H4 (cell line): ENCODE data around the gene IFI27. TPM values are rescaled to one million over a fixed set of nuclear protein-coding genes. Genes with fewer than 3 reads are reported as not detected.
"Not testable (repeated sequence)": the region's sequence is repeated elsewhere in the genome, so short reads cannot be mapped to it uniquely, and the experiment has no call there.

Experiments
- DNase-seq: peaks from one replicate; pipeline ENCODE4 v3.0.0-alpha.2; 2015; ENCODE audit warnings: low spot score
- total RNA-seq: library from RNA; depleted of rRNA; stranded (reverse); fragments of >200 nt; shearing (Covaris generic); gene quantifications from 2 replicates; pipeline ENCODE4 v1.2.3, GENCODE V29; 2014; rRNA removed

The IFI27 gene
- 2,076 and 2,328 TPM in 2 replicates for total RNA-seq

DNA sequence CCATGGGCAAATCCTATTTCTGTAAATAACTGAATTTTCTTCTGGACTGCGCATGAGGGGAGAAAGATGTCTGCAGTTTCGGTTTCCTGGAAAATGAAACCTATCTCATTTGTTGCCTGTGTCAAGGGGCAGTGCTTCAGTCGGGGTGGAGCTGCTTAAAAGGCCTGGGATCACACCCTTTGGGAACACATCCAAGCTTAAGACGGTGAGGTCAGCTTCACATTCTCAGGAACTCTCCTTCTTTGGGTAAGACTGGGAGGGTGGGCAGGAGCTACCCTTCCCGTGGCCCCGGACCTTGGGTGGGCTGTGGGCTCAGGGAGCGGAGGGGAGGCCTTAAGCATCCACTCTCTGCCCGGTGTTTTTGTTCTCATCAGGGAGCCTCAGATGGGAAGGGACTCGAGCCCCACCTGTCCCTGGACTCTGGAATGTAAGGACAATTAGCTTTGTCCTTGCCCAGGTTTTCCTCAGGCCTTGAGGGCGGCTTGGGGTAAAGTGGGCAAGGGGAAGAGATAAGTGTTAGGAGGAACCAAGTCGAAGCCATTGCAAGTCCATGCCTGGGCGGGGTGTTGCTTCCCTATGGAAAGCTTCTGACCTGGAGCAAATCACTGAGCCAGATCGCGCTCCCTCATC, at the start of gene IFI27:
IFI27 (plus strand) TSS at position 185 of the 630 bp plus-strand sequence.
- DNase-seq: peak; percentile 96

DNA sequence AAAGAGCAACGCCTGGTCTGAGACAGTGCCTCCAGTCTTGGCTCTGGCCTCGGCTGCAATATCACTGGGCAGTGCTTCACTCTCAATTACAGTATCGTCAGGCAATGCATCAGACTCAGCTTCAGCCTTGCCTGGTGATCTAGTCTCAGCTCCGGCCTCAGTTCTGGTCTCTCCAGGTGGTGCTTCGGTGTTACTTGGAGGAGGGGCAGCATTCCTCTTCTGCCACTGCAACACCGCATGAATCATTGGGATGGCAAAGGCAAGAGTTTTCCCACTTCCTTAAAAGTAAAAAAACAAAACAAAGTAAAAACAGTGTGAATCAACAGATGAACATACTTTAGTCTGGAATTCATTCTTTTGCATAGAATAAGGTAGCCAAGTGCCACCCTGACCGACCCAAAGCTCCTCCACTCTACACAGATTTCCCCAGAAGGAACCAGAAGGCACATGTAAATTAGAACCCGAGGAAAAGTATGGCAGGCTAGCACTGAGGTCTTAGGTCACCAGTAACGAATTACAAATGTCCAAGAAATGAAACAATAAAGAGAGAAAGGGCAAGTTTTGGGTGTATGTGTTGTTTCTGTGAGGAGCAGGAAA, 48.1 kb upstream of the IFI27 start:
- no peak for DNase-seq

DNA sequence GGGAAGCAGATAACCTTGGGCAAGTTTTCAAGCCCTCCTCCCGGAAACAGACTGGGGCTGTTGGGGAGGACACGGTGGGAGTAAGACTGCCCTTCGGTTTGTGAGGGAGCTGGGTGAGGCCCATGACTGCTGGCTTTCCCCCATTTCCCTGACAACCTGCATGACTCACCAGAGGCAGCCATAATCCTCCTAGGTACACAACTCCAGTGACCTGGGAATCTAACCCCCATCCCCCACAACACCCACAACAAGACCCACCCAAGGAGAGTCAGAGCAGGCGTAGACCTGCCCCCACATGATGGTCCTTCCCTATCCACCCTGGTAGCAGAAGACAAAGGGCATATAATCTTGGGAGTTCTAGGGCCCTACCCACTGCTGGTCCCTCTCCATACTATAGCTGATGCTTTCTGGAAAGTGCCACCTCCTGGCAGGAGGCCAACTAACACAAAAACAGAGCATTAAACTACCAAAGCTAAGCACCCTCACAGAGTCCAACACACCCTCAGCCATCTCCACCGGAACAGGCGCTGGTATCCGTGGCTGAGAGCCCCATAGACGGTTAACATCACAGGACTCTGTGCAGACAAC, 44.4 kb upstream of the IFI27 start:
- no peak for DNase-seq

GRCh38 chr14:94072076-94072475, 38.5 kb upstream of the IFI27 start:
- not testable (repeated sequence) for DNase-seq

- DNase-seq: no peak
Observed at GRCh38 chr14:94074534-94074933, 36.0 kb upstream of the IFI27 start.

DNA sequence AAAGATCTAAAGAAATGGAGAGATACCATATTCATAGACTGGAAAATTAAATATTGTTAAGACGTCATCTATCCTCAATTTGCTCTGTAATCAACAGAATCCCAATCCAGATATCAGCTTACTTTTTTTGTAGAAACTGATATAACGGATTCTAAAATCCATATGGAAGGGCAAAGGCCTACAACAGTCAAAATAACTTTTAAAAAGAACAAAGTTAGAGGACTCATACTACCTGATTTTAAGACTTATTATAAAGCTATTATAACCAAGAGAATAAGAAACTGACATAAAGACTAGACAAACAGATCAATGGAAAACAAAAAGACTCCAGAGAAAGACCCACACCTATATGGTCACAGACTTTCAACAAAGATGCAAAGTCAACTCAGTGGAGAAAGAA, 35.5 kb upstream of the IFI27 start:
- no peak for DNase-seq

DNA sequence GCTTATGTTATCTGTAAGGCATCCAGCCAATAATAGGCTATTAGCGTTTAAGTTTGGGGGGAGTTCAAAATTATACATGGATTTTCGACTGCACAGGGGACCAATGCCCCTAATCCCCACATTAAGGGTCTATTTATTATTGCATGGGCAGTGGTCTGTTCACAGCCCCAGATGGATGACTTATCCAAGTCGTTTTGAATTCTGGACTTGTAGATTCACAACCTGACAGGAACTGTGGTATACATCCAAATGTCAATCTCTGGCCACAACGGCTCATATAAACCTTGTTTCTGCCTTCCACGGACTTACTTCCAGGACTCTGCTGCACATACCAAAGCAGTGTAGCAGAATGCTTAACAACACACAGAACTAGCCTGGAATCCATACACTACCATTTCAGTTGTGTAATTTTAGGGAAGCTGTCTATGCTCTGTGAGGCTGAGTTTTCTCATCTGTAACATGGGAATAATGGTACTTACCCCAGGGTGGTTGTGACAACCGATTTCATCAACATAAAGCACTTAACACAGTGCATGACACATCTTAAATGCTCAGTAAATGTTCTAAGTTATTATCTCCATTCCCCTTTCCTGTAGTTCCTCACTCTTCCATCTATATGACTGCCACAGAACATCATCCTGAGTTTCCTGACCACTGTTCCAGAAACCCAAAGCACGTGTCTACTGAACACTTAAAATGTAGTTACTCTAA, 33.3 kb upstream of the IFI27 start:
- no peak for DNase-seq

DNA sequence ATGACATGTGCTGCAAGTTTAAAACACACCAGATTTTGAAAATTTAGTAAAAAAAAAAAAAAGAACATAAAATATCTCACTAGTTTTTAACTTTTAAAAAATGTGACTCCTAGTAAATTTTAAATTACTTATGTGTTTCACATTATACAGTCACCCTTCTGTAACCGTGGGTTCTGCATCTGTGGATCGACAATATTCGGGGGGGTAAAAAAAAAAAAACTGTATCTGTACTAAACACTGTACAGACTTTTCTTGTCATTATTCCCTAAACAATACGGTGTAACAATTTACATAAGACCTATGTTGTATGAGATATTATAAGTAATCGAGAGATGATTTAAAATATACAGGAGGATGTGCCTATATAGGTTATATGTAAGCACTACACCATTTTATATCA, 32.7 kb upstream of the IFI27 start:
- DNase-seq: no peak

DNA sequence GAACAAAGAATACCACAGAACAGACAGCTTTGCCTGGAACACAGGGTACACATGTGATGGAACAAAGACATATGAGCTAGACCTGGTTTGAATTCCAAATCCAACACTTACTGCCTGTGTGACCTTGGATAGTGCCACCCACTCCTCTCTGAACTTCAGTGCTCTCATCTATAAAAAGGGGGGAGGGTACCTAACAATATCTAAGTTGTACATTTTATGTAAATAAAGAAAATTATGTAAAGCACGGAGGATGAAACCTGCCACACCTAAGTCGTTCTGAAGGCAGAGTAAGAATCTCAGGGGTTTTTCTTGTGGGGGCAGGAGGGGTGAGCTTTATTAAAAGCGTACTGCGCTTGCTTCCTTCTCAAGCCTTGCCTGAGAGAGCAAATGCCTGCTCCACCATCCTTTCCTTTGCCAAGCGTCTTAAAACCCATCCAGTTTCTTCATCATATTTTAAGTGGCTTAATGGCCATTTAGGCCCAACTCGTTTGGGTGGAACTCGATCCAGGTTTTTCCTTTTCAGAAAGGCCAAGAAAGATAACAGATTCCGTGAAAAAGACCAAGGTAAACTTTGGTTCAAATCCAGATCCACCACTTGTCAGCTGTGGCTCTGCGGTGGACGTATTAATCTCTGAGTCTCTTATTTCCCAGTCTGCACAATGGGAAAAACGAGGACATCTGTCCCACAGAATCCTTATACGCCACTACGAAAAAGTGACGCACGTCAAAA, 30.5 kb upstream of the IFI27 start:
- DNase-seq: no peak

DNA sequence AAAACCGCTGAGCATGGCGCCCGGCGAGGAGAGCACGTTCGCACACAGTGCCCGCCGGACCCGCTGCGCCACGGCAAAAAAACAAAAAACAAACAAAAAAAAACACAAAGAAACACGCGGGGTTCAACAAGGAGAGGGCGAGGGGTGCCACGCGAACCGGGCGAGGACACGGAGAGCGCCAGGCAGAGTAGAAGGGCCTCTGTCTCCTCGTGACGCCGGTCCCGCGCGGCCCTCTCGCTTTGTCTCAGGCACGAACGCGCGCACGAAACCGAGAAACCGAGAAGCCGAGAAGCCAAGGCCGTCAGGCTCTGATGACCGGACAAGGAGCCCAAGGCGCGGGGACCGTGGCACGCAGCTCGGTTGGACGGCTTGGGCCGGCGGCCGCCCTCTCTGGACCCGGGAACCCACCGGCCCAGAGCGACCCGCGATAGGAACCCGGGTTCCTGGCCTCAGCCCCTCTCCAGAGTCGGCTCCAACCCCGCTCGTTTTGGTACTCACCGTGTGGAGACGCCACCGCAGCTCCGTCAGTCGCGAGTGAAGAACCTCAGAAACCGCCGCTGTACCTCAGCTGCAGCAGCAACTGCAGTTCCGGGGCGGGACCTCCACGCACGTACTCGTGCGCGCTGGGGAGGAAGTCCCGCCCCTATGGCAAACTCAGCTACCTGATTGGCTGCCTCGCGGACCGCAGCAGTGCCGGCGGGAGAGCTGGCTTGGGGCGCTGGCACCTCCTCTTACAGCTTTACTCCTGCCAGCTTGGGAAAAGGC, 29.7 kb upstream of the IFI27 start, which contains the start of the genes DDX24 and IFI27L1:
DDX24 (minus strand) TSS at position 582 of the 765 bp plus-strand sequence. CDS start 1,460 bp downstream, outside the sequence.
IFI27L1 (plus strand) TSS at position 690 of the 765 bp plus-strand sequence. CDS start 15,628 bp downstream, outside the sequence.
- DNase-seq: peak; percentile 92

DNA sequence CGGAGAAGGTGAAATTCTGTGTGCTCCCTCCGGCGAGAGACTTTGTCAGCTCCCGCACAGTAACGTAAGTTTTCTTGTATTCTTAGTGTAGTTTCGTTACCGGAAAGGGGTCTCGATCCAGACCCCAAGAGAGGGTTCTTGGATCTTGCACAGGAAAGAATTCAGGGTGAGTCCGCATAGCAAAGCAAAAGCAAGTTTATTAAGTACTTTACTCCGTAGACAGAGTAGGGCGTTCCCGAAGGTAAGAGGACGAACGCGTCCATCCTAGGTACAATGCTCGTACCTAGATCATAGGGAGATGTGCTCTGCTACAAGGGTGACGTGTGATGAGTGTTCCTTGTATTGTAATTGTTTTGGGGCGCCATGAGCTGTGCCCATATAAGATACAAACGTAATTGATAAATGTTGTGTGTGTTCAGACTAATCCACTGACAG, 29.1 kb upstream of the IFI27 start:
- DNase-seq: no peak

DNA sequence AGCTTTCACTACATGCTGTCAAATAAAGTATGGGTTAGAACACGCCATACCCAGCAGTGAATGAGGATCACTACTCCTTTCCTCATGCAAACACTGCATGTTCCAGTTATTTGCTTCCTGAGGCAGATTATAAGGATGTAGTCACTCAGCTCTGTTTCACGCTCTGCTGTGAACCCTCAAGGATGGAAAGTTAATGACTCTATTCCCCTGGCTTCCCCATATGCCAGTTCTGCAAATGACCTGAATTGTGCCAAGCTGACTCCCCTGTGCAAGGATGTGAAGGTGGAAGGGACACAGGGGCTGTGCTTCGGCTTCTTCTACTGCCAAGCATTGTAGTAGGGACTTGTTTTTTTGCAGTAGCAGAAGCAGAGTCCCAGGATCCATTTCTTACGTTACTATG, 22.6 kb upstream of the IFI27 start:
- no peak for DNase-seq

DNA sequence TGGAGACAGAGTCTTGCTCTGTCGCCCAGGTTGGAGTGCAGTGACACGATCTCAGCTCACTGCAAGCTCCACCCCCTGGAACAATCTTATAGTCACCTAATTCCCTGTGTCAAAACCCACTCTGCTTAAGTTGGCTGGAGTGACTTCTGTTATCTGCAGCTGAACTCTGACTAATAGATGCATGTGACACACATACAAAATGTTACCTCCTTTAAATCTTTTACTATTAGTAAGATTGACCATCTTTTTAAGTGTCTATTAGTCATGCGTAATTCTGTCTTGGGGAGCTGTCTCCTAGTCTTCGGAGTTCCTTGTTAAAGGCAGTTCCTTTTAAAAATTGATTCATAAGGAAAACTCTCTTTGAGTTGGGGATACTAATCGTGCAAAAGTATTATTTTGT, 22.0 kb upstream of the IFI27 start:
- no peak for DNase-seq

GRCh38 chr14:94089479-94089878, 21.1 kb upstream of the IFI27 start:
- no peak for DNase-seq

GRCh38 chr14:94093418-94093817, 17.1 kb upstream of the IFI27 start:
- no peak for DNase-seq

DNA sequence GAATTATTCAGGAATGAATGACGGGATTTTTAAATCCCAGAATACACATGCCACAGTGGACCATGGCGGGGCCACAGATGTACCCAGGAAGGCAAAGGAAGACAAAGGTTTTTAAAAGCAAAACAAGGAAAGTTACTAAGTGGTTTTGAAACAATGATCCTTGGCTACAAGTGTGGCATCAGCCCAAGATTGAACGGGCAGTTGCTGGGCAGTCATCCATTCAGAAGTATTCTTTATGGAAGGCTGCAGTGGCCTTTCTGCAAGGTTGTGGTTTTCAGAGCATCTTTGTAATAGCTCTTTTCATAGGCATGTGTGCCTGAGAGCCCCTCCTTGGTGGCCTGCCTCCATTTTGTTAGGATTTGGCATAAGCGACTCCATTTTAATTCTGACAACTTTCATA, 13.4 kb upstream of the IFI27 start:
- no peak for DNase-seq

GRCh38 chr14:94098326-94098992, 12.1 kb upstream of the IFI27 start:
- no peak for DNase-seq

GRCh38 chr14:94099006-94099405, 11.5 kb upstream of the IFI27 start:
- DNase-seq: no peak

DNA sequence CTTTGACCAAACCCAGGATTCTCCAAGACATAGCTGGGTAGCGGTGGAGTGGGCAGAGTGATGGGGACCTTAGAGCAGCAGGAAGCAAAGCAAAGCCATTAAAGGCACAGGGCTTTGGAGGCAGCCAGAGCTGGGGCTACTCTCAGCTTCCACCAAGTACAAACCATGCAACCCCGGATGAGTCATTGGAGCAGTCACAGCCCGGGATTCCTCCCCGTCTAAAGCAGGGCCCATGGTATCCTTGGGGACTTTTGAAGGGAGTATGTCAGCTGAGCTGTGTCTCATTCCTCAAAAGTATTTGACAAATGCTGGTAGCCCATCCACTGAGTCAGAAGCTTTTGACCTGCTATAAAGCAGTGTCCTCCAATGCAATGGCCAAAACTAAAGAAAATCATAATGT, 9.7 kb upstream of the IFI27 start:
- no peak for DNase-seq

DNA sequence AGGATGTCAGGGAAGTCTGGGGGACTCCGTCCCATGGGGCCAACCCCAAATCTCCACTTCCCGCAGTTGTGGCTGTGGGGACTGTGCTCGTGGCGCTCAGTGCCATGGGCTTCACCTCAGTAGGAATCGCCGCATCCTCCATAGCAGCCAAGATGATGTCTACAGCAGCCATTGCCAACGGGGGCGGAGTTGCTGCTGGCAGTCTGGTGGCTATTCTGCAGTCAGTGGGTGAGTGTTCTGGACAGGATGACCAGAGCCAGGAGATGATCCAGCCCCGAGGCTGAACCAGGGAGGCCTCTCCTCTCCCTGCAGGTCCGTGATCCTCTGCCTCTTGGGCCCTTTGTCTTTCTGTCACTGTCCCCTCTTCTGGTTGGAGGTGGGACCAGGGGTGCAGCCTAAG, 8.8 kb upstream of the IFI27 start:
- no peak for DNase-seq
